ENCODE results near the gene CWH43.
"Not testable (repeated sequence)": the region's sequence is repeated elsewhere in the genome, so short reads cannot be mapped to it uniquely, and the experiment has no call there.

CWH43 gene

GRCh38 chr4:48985976-48986653 is at the start of gene CWH43:
CWH43 (plus strand) TSS chr4:48986275; CDS start chr4:48986430, 155 bp downstream.
- no peak for DNase-seq (ENCODE audit: low spot score)

- no peak for DNase-seq (ENCODE audit: low spot score)
Measured at GRCh38 chr4:48937033-48937432, 49.0 kb upstream of the CWH43 start.

- no peak for DNase-seq (ENCODE audit: low spot score)
Measured at GRCh38 chr4:48938831-48939230, 47.2 kb upstream of the CWH43 start.

DNA sequence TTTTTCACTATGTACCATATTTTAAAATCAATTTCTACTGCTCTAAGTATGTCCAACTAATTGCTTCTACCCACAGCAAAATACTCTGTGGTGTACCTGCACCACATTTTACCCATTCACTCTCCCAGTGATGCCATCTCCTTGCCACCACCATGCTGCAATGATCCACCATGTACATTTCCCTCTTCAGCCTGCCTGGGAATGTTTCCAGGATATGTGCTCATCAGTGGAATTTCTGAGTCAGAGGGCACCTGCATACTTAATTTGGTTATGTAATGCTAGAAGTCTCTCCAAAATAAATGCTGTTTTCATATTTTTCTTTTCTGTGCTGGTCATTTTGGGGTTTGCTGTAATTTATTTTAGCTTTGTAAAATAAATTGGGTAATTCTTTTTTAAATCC is 46.3 kb upstream of the CWH43 start:
- DNase-seq (ENCODE audit: low spot score): peak; percentile 21

DNA sequence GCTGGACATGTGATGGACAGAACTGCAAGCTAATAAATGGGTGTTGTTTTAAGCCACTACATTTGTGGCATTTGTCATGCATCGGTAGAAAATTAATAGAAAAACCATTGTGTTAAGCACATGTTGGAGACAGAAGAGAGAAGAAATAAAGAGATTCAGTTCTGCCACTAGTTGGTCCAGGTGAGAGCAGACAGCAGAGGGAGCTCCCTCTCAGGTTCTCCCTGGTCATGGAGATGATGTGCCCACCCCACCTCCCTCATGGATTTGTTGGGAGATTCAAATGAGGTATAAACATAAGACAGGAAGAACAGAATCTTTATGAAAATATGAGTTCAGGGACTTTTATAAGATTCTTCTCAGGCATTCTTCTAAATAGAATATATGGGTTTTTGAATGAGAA is 42.7 kb upstream of the CWH43 start:
- no peak for DNase-seq (ENCODE audit: low spot score)

- no peak for DNase-seq (ENCODE audit: low spot score)
Measured at GRCh38 chr4:48944252-48944651, 41.8 kb upstream of the CWH43 start.

DNA sequence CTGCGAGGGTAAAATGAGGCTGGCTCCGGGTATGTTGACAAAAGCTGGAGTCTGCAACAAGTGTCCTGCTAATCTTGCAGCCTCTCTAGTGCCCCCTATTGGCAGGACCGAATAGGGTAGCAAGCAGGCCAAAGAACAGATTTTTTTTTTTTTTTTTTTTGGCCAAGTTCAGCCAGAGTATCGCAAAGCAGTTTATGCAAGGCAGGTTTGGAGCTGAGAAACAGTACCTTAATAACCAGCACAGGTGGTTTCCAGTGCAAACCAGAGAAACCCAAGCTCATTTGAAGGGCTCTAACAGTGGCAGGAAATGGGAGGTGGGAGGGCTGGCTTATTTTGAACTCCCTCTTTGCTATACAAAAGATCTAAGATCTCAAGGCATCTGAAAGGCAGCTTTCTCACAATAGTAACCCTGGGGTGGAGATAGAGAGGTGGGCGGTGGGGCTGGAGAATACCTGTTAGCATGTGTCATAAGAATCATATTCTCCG is 41.3 kb upstream of the CWH43 start:
- no peak for DNase-seq (ENCODE audit: low spot score)

- DNase-seq (ENCODE audit: low spot score): no peak
Measured at GRCh38 chr4:48945981-48946380, 40.1 kb upstream of the CWH43 start.

DNA sequence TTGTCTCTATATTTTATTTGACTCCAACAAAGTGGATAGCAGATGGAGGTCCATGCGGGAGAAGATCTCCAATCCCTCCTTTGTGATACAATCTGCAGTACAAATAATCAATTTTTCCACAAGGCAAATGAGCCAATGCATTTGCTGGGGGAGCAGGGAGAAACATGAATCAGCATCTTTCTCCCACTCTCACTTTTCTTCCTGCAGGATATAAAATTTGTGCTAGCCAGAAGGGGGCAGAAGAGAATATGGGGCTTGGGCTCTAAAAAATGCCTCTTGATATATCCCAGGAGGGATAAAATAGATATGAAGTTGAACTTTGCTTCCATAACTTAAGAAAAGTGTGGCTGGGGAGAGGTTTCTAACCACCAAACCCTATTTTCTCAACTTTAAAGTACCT is 38.3 kb upstream of the CWH43 start:
- no peak for DNase-seq (ENCODE audit: low spot score)

DNA sequence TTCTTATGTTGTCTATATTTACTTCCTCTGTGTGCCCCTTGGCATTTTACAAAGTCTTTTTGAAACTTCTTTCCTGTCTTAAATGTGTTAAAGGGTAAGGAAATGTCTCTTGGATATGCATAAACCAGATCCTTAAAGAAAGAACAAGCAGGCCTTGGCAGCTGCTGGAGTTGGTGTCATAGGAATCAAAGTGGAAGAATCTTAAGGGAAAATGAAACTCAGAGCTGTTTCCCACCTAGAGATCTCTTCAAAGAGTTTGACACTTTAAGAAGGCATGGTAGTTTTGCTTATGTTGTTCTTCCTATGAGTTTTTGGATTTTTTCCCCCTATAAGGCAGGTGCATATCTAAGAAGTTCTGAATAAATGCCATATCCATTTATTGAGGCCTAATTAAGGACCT is 37.0 kb upstream of the CWH43 start:
- no peak for DNase-seq (ENCODE audit: low spot score)

DNA sequence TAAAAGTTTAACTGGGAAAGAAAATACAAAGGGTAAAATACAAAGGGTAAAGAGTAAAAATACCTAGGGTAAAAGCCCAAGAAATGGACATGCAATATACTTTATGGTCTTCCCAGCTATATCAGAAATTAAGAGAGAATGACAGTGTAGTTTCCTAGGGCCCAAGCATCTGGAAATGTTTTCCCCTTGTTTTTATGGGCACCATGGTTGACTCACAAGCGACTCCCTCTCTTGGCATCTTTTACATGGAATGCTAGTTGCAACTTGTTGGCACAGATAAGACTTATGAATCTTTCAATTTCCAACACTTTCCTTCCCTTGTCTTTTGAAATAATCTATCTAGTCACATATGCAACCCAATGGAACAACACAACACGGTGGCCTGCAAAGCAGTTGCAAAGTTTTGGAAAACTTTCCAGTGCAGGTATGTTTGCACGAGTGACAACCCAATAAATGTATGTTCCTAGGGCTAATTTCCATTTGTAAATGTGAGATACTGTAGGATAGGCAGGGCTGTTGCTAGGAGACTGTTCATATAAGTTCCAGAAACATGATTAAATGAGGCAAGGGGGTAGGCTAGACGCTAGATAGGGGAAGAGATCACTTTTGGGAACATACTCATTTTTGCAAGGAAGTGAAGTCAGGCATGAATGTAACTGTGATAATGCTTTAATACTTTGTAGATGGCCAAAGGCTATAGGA is 36.4 kb upstream of the CWH43 start:
- DNase-seq (ENCODE audit: low spot score): no peak

DNA sequence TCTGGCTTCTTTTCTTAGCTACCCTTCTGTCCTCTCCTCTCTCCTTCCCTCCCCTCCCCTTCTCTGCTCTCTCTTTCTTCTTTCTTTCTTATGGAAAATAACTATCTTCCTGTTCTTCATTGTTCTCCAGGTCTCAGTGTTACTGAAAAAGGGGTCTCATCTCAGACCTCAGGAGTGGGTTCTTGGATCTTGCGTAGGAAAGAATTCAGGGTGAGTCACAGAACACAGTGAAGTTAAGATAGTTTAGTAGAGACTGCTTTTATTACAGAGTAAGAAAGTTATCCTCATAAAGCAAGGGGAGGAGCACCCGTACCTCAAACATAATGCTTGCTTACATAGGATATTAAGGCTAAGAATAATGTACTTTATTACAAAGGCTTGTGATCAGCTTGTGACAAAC is 31.8 kb upstream of the CWH43 start:
- DNase-seq (ENCODE audit: low spot score): no peak

GRCh38 chr4:48957366-48957765 is 28.7 kb upstream of the CWH43 start:
- not testable (repeated sequence) for DNase-seq (ENCODE audit: low spot score)

- no peak for DNase-seq (ENCODE audit: low spot score)
Measured at GRCh38 chr4:48958582-48958981, 27.5 kb upstream of the CWH43 start.

DNA sequence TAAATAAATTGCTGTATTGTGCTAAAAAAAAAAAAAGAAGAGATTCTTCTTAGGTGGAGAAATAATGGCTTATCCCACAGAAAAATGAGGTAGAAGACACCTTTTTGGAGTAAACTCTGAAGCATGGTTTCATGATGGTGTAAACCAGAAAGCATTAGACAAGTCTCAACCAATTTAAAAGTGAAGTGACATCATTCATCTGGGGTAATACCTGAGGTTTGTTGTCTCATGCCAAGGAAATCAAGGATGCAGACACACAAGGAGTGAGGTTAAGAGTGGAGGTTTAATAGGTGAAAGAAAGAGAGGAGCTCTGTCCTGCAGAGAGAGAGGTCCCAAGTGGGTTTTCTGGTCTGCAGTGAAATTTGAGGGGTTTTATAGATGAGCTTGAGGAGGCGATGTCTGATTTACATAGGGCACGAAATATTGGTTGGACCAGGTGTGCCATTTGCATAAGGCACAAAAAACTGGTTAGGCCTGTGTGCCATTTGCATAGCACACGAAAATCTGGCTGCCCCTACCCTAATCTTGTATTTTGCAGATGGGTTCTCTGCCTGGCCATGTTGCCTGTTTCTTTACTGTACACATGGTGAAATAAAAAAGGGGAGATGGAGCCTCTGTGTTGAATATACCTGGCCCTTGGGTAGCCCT is 25.0 kb upstream of the CWH43 start:
- no peak for DNase-seq (ENCODE audit: low spot score)

DNA sequence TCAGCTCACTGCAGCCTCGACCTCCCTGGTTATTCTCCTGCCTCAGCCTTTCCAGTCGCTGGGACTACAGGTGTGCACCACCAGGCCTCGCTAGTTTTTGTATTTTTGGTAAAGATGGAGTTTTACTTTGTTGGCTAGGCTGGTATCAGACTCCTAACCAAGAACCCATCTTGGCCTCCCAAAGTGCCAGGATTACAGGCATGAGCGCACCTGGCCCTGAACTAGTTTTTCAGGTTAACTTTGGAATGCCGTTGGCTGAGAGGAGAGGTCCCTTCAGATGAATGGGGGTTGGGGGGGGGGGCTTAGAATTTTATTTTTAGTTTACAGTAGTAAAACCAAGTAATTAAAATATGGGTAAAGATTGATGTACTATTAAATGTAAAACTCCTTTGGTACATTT is 23.4 kb upstream of the CWH43 start:
- DNase-seq (ENCODE audit: low spot score): no peak

GRCh38 chr4:48963042-48963679 is 22.9 kb upstream of the CWH43 start:
- peak; percentile 69 for DNase-seq (ENCODE audit: low spot score)

GRCh38 chr4:48967101-48967500 is 19.0 kb upstream of the CWH43 start:
- DNase-seq (ENCODE audit: low spot score): no peak

DNA sequence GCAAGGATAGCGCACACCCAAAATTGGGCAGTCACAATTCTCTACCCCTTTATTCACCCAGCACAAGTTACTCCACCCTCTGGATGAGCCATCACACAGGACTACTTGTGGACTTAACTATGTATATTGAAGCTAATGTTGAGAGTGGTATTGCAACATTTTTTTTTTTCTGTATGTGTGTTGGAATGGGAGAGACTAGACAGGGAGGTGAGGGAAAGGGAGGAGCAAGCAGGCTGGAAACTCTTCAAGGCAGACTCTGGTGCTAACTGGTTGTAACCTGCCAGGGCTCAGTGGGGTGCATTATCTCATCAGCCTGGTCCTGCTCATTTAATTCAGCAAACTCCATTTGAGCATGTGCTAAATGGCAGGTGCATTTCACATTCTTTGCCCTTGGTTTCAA is 18.4 kb upstream of the CWH43 start:
- DNase-seq (ENCODE audit: low spot score): no peak

GRCh38 chr4:48968814-48969213 is 17.3 kb upstream of the CWH43 start:
- DNase-seq (ENCODE audit: low spot score): peak; percentile 48

DNA sequence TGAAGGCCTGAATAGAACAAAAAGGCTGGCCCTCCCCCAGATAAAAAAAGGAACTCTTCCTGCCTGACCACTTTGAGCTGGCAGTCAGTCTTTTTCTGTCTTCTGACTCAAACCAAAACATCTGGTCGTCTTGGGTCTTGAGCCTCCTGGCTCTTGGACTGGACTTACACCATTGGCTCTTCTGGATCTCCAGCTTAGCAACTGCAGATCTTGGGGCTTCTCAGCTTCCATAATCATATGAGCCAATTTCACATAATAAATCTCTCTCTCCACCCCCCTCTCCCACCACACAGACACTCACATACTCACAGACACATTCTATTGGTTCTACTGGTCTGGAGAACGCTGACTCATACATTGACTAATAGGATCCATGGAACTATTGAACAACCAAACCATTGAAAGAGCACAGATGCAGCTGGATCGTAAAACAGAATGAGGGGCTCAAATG is 15.6 kb upstream of the CWH43 start:
- peak; percentile 45 for DNase-seq (ENCODE audit: low spot score)

DNA sequence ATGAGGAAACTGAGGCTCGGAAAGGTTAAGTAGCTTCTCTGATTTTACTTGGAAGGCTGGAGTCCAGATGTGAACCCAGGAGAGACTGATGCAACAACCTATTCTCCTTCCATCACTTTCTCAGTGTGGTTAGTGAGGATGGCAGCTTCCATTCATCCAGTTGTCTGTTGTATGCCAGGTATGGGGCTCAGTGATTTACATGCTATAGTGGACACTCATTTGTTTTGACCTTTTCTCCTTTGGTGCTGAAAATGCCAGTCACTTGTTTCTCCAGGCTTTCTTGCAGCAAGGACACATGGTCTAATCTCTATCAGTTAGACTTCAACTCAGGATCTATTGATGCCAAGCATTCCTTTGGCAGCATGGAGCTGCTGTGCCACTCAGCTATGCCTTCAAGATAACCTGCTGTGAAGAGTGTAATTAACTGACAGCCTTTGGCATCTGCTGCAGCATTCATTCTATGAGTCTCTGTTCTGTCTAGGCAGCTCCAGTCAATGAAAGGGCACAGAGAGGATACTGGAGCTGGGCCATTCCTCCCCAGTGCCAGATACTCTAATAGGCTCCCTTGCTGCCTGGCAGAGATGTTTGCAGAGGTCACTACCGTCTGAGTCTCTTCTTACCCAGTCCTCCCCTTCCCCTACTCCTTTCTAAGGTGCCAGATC is 11.0 kb upstream of the CWH43 start:
- DNase-seq (ENCODE audit: low spot score): no peak

Data from AG08396 (cell line).